ENCODE measurements around the gene GPR183.

- TF ChIP-seq EZH2 (IDR thresholded peaks at IDR 0.05; ENCODE audit: insufficient read depth, low read length), result no peak
- TF ChIP-seq CTCF (IDR thresholded peaks at IDR 0.05; ENCODE audit: insufficient read depth, low read depth, low read length), result no peak
Measured at GRCh38 chr13:99305158-99305557, 2.0 kb downstream of the GPR183 start.
